Measurements from ENCODE around the gene ZFHX3.

DNA sequence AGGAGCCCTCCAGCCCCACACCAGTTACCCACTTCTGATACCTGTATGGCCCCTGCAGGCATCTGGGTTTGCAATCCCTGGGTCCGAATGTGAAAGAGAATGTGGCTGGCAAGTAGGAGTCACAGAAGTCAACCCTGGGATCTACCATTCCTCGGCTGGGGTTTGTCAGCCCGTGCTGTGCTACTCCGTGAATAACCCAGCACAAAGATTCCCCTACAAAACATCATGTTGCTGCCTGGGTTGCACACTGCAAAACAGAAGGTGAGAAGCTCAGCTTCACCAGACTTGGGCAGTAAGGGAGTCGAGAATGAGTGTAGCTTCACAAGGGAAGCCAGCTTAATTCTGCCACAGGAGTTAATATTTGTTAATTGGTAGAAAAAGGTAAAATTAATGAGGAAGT lies 137.1 kb downstream of the ZFHX3 start:
- TF ChIP-seq, protein P1, sequence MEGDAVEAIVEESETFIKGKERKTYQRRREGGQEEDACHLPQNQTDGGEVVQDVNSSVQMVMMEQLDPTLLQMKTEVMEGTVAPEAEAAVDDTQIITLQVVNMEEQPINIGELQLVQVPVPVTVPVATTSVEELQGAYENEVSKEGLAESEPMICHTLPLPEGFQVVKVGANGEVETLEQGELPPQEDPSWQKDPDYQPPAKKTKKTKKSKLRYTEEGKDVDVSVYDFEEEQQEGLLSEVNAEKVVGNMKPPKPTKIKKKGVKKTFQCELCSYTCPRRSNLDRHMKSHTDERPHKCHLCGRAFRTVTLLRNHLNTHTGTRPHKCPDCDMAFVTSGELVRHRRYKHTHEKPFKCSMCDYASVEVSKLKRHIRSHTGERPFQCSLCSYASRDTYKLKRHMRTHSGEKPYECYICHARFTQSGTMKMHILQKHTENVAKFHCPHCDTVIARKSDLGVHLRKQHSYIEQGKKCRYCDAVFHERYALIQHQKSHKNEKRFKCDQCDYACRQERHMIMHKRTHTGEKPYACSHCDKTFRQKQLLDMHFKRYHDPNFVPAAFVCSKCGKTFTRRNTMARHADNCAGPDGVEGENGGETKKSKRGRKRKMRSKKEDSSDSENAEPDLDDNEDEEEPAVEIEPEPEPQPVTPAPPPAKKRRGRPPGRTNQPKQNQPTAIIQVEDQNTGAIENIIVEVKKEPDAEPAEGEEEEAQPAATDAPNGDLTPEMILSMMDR (optimal IDR thresholded peaks at IDR 0.05 in 1 of 3, IDR thresholded peaks at IDR 0.05 in 1 of 3, conservative IDR thresholded peaks at IDR 0.05 in 1 of 3; ENCODE audit: extremely low read depth in 1 of 3, insufficient read depth in 2 of 3, low read length in 3 of 3) = no peak
- TF ChIP-seq EZH2 (IDR thresholded peaks at IDR 0.05; ENCODE audit: low read length) = no peak
